GM21825 (cell line): ENCODE measurements around the gene TEAD1.

Experiments
- ATAC-seq: cut with Tn5 transposase; IDR thresholded peaks from one replicate; pipeline ENCODE4 v1.9.1; 2021; ENCODE audit warnings: mild to moderate bottlenecking, moderate library complexity; ENCODE audit not compliant: unreplicated experiment

The TEAD1 gene

GRCh38 chr11:12886508-12886907 is 212.3 kb downstream of the TEAD1 start:
- no peak for ATAC-seq

- ATAC-seq: peak; percentile 65
Measured at GRCh38 chr11:12888525-12889158, 214.4 kb downstream of the TEAD1 start.

GRCh38 chr11:12889243-12889642 is 215.0 kb downstream of the TEAD1 start:
- ATAC-seq: no peak

GRCh38 chr11:12890476-12890875 is 216.3 kb downstream of the TEAD1 start:
- ATAC-seq: no peak

GRCh38 chr11:12893787-12894672 is 219.8 kb downstream of the TEAD1 start:
- ATAC-seq: no peak

GRCh38 chr11:12897390-12897789 is 223.2 kb downstream of the TEAD1 start:
- ATAC-seq: no peak

GRCh38 chr11:12897867-12898266 is 223.6 kb downstream of the TEAD1 start:
- no peak for ATAC-seq

GRCh38 chr11:12900496-12900895 is 226.3 kb downstream of the TEAD1 start:
- ATAC-seq: no peak

- no peak for ATAC-seq
Measured at GRCh38 chr11:12901272-12901671, 227.1 kb downstream of the TEAD1 start.

- ATAC-seq: no peak
Measured at GRCh38 chr11:12901874-12902481, 227.8 kb downstream of the TEAD1 start.

- no peak for ATAC-seq
Measured at GRCh38 chr11:12902791-12903486, 228.7 kb downstream of the TEAD1 start.

GRCh38 chr11:12905435-12905834 is 231.2 kb downstream of the TEAD1 start:
- ATAC-seq: no peak

GRCh38 chr11:12906501-12906900 is 232.3 kb downstream of the TEAD1 start:
- ATAC-seq: no peak

- ATAC-seq: no peak
Measured at GRCh38 chr11:12909879-12910278, 235.7 kb downstream of the TEAD1 start.

GRCh38 chr11:12914400-12914912 is 240.2 kb downstream of the TEAD1 start:
- ATAC-seq: no peak

- ATAC-seq: no peak
Measured at GRCh38 chr11:12915093-12915492, 240.9 kb downstream of the TEAD1 start.

GRCh38 chr11:12917822-12918221 is 243.6 kb downstream of the TEAD1 start:
- no peak for ATAC-seq

GRCh38 chr11:12918667-12919066 is 244.4 kb downstream of the TEAD1 start:
- ATAC-seq: no peak

GRCh38 chr11:12922418-12922817 is 248.2 kb downstream of the TEAD1 start:
- ATAC-seq: no peak

GRCh38 chr11:12922980-12923507 is 248.8 kb downstream of the TEAD1 start:
- no peak for ATAC-seq

- ATAC-seq: no peak
Measured at GRCh38 chr11:12924650-12925049, 250.4 kb downstream of the TEAD1 start.
